Smooth muscle cell (in vitro differentiated cells): ENCODE data around the gene ANKRD55. TPM values are rescaled to one million over a fixed set of nuclear protein-coding genes. Genes with fewer than 3 reads are reported as not detected.

Experiments used
- DNase-seq: peaks from one replicate; lab custom pipeline; 2025; ENCODE audit not compliant: unreplicated experiment; lab: John Stamatoyannopoulos, UW
- H2AFZ ChIP-seq: fragments of 200-600 bp; sonication (generic); 2 replicates; pipeline ENCODE4 v1.6.0; 2016; ENCODE audit warnings: antibody characterized with exemption, low read depth, mild to moderate bottlenecking
- H3F3A ChIP-seq: fragments of 200-600 bp; sonication (generic); 2 replicates; pipeline ENCODE4 v1.6.0; 2017; ENCODE audit warnings: antibody characterized with exemption, low read depth
- H3K27ac ChIP-seq: fragments of 200-600 bp; sonication (generic); 2 replicates; pipeline ENCODE4 v1.5.1; 2016; ENCODE audit warnings: low read depth, mild to moderate bottlenecking
- H3K27me3 ChIP-seq: fragments of 200-600 bp; sonication (generic); 2 replicates; pipeline ENCODE4 v1.6.1; 2016; ENCODE audit warnings: low read depth, mild to moderate bottlenecking
- H3K36me3 ChIP-seq: fragments of 200-600 bp; sonication (generic); 2 replicates; pipeline ENCODE4 v1.5.1; 2016; ENCODE audit warnings: low read depth
- H3K4me1 ChIP-seq: fragments of 200-600 bp; sonication (generic); 2 replicates; pipeline ENCODE4 v1.5.1; 2016; ENCODE audit warnings: low read depth
- H3K4me2 ChIP-seq: fragments of 200-600 bp; sonication (generic); 2 replicates; pipeline ENCODE4 v1.6.0; 2016; ENCODE audit warnings: mild to moderate bottlenecking
- H3K4me3 ChIP-seq: fragments of 200-600 bp; sonication (generic); 2 replicates; pipeline ENCODE4 v1.5.1; 2016; ENCODE audit warnings: mild to moderate bottlenecking
- H3K79me2 ChIP-seq: fragments of 200-600 bp; sonication (generic); 2 replicates; pipeline ENCODE4 v1.6.0; 2016; ENCODE audit warnings: low read depth, mild to moderate bottlenecking
- H3K9ac ChIP-seq: fragments of 200-600 bp; sonication (generic); 2 replicates; pipeline ENCODE4 v1.6.0; 2016; ENCODE audit warnings: low read depth
- H3K9me3 ChIP-seq: fragments of 200-600 bp; sonication (generic); replicated peaks from 2 replicates; pipeline ENCODE4 v1.5.1; 2016; ENCODE audit warnings: low read depth
- H4K20me1 ChIP-seq: fragments of 200-600 bp; sonication (generic); 2 replicates; pipeline ENCODE4 v1.6.0; 2016; ENCODE audit warnings: low read depth
- CTCF ChIP-seq: fragments of 200-600 bp; sonication (generic); IDR thresholded peaks from 2 replicates; pipeline ENCODE4 v1.5.1; 2017; ENCODE audit warnings: borderline replicate concordance, mild to moderate bottlenecking, antibody characterized with exemption; ENCODE audit not compliant: insufficient read depth, poor library complexity, severe bottlenecking
- WGBS: methylation state at CpG from one replicate; pipeline ENCODE4 v1.1.7; 2016; ENCODE audit warnings: low lambda C conversion rate; 5-methylcytosine and 5-hydroxymethylcytosine counted together
- polyA plus RNA-seq: library from polyadenylated mRNA; unstranded; fragments of >200 nt; fragmentation: Nextera tagmentation; extraction: Ambion mirVana; gene quantifications from 2 replicates; pipeline ENCODE4 v1.2.1, GENCODE V29; 2016
- total RNA-seq: library from RNA; depleted of rRNA; stranded (reverse); fragments of >200 nt; gene quantifications from 2 replicates; pipeline ENCODE4 v1.2.3, GENCODE V29; 2014

The ANKRD55 gene
- total and polyA plus RNA-seq, 2 experiments from 2014 or later: 1.1 to 1.7 TPM

GRCh38 chr5:56166671-56167385 is 66.3 kb downstream of the ANKRD55 start:
- H3F3A ChIP-seq: peaks cover 22% of the 10 kb centered on the region
- DNase-seq: no peak

GRCh38 chr5:56164376-56164775 is 68.8 kb downstream of the ANKRD55 start:
- no peak overlapping the region for H3K9ac ChIP-seq
- H3K27ac ChIP-seq: peak overlapping the region; percentile 23
- peaks cover 31% of the 10 kb centered on the region for H3K4me1 ChIP-seq
- no peaks in the 10 kb centered on the region for H3K27me3 ChIP-seq
- H3K36me3 ChIP-seq: no peaks in the 10 kb centered on the region
- H3K4me3 ChIP-seq: no peak overlapping the region
- peak overlapping the region; percentile 18 for H2AFZ ChIP-seq
- 52% methylated on average over 3 of the region's 3 CpGs for WGBS
- H3F3A ChIP-seq: peaks cover 14% of the 10 kb centered on the region
- peak overlapping the region; percentile 25 for H3K4me2 ChIP-seq
- H4K20me1 ChIP-seq: no peaks in the 10 kb centered on the region
- DNase-seq: no peak
- TF ChIP-seq CTCF: no peak
- H3K9me3 ChIP-seq: no peaks in the 10 kb centered on the region
- no peaks in the 10 kb centered on the region for H3K79me2 ChIP-seq

More at GRCh38 chr5:56166671-56167385, 66.3 kb downstream of the ANKRD55 start:
- H3K4me3 ChIP-seq: no peak overlapping the region
- no peaks in the 10 kb centered on the region for H3K9me3 ChIP-seq
- H3K27ac ChIP-seq: peak overlapping the region; percentile 96
- H3K4me1 ChIP-seq: peaks cover 28% of the 10 kb centered on the region
- 63% methylated on average over 6 of the region's 6 CpGs for WGBS
- H3K9ac ChIP-seq: no peak overlapping the region
- H4K20me1 ChIP-seq: no peaks in the 10 kb centered on the region
- no peaks in the 10 kb centered on the region for H3K36me3 ChIP-seq
- H3K27me3 ChIP-seq: no peaks in the 10 kb centered on the region
- H3K4me2 ChIP-seq: peak overlapping the region; percentile 48
- no peaks in the 10 kb centered on the region for H3K79me2 ChIP-seq
- H2AFZ ChIP-seq: no peak overlapping the region
- no peak for TF ChIP-seq CTCF

- Histone ChIP-seq H3K9me3 (no peaks in the 10 kb centered on the region), H2AFZ (no peak overlapping the region), H3F3A (peaks cover 21% of the 10 kb centered on the region), H3K79me2 (no peaks in the 10 kb centered on the region), H3K27ac (peak overlapping the region; percentile 76), H3K4me3 (no peak overlapping the region), H3K4me2 (peak overlapping the region; percentile 34), H3K4me1 (peaks cover 25% of the 10 kb centered on the region), H3K36me3 (no peaks in the 10 kb centered on the region), H3K9ac (no peak overlapping the region), H3K27me3 (no peaks in the 10 kb centered on the region), H4K20me1 (no peaks in the 10 kb centered on the region)
- no peak for TF ChIP-seq CTCF
- WGBS: 25% methylated on average over 1 of the region's 1 CpG
- DNase-seq: no peak
These were observed 71.2 kb downstream of the ANKRD55 start for GRCh38 chr5:56161927-56162326.

GRCh38 chr5:56161439-56161823 is 71.7 kb downstream of the ANKRD55 start:
- Histone ChIP-seq H3K27ac (peak overlapping the region; percentile 76), H3K9me3 (no peaks in the 10 kb centered on the region), H3F3A (peaks cover 24% of the 10 kb centered on the region), H3K4me3 (no peak overlapping the region), H3K9ac (no peak overlapping the region), H3K27me3 (no peaks in the 10 kb centered on the region), H2AFZ (no peak overlapping the region), H3K36me3 (no peaks in the 10 kb centered on the region), H3K4me2 (peak overlapping the region; percentile 34), H4K20me1 (no peaks in the 10 kb centered on the region), H3K4me1 (peaks cover 24% of the 10 kb centered on the region), H3K79me2 (no peaks in the 10 kb centered on the region)
- DNase-seq: no peak
- TF ChIP-seq CTCF: no peak
- WGBS: 62% methylated on average over 3 of the region's 3 CpGs
